ENCODE data around the gene SH3TC2. TPM values are rescaled to one million over a fixed set of nuclear protein-coding genes. Genes with fewer than 3 reads are reported as not detected.

Gene SH3TC2
- total RNA-seq, 4 donors from 2014 or later, result 2.5 to 3.8 (median 2.9) TPM

GRCh38 chr5:149013796-149014195 lies 49.1 kb downstream of the SH3TC2 start:
- Histone ChIP-seq H3K4me1 (no peaks in the 10 kb centered on the region), H3K36me3 (no peaks in the 10 kb centered on the region), H3K27ac (no peak overlapping the region), H3K4me3 (no peak overlapping the region), H3K27me3 (no peaks in the 10 kb centered on the region), H3K9me3 (no peaks in the 10 kb centered on the region)
- WGBS, 2 donors, result 75 to 77% methylated on average over 2 of the region's 2 CpGs
- no peak for TF ChIP-seq POLR2A (IDR thresholded peaks at IDR 0.05)
- no peak for TF ChIP-seq CTCF (IDR thresholded peaks at IDR 0.05)
- intact Hi-C loops (cut with DNase I), result no loop called here
- DNase-seq, result no peak

- Histone ChIP-seq H3K27me3 (no peaks in the 10 kb centered on the region), H3K9me3 (no peaks in the 10 kb centered on the region), H3K27ac (no peak overlapping the region), H3K4me3 (no peak overlapping the region), H3K4me1 (no peaks in the 10 kb centered on the region), H3K36me3 (no peaks in the 10 kb centered on the region)
- TF ChIP-seq CTCF (IDR thresholded peaks at IDR 0.05) (no peak), POLR2A (IDR thresholded peaks at IDR 0.05) (no peak)
- WGBS, 2 donors, result 80 to 100% methylated on average over 1 to 3 of the region's 5 CpGs
- intact Hi-C loops (cut with DNase I), result no loop called here
- DNase-seq, result no peak
Observed at GRCh38 chr5:149012350-149012749, 50.5 kb downstream of the SH3TC2 start.

GRCh38 chr5:149011728-149012127 lies 51.1 kb downstream of the SH3TC2 start:
- intact Hi-C loops (cut with DNase I), result no loop called here
- Histone ChIP-seq H3K4me3 (no peak overlapping the region), H3K4me1 (no peaks in the 10 kb centered on the region), H3K9me3 (no peaks in the 10 kb centered on the region), H3K36me3 (no peaks in the 10 kb centered on the region), H3K27ac (no peak overlapping the region), H3K27me3 (no peaks in the 10 kb centered on the region)
- 94 to 95% methylated on average over 2 of the region's 2 CpGs for WGBS, 2 donors
- DNase-seq, result no peak
- TF ChIP-seq POLR2A (IDR thresholded peaks at IDR 0.05) (no peak), CTCF (IDR thresholded peaks at IDR 0.05) (no peak)

- intact Hi-C loops (cut with DNase I), result no loop called here
- no peak for TF ChIP-seq CTCF (IDR thresholded peaks at IDR 0.05)
- TF ChIP-seq POLR2A (IDR thresholded peaks at IDR 0.05), result no peak
- H3K4me3 ChIP-seq, result no peak overlapping the region
- no peaks in the 10 kb centered on the region for H3K9me3 ChIP-seq
- 78 to 89% methylated on average over 3 of the region's 3 CpGs for WGBS, 2 donors
- DNase-seq, result no peak
- no peaks in the 10 kb centered on the region for H3K27me3 ChIP-seq
- H3K4me1 ChIP-seq, result no peaks in the 10 kb centered on the region
- H3K27ac ChIP-seq, result no peak overlapping the region
- H3K36me3 ChIP-seq, result no peaks in the 10 kb centered on the region
Observed at GRCh38 chr5:149011084-149011483, 51.8 kb downstream of the SH3TC2 start.

GRCh38 chr5:149007174-149007573 lies 55.7 kb downstream of the SH3TC2 start:
- intact Hi-C loops (cut with DNase I), result loop anchor here (10.0 kb wide), 1 partner anchor 272 kb away; no protein-coding TSS in a partner anchor
- no peak overlapping the region for H3K4me3 ChIP-seq
- no peak overlapping the region for H3K27ac ChIP-seq
- H3K36me3 ChIP-seq, result no peaks in the 10 kb centered on the region
- TF ChIP-seq CTCF (IDR thresholded peaks at IDR 0.05) (no peak), POLR2A (IDR thresholded peaks at IDR 0.05) (no peak)
- no peaks in the 10 kb centered on the region for H3K27me3 ChIP-seq
- no peak for DNase-seq
- no peaks in the 10 kb centered on the region for H3K9me3 ChIP-seq
- H3K4me1 ChIP-seq, result peaks cover 0 to 13% (median 6%) of the 10 kb centered on the region in 3 donors

All from esophagus squamous epithelium (tissue), 5 donors.